ENCODE results near the gene DGKQ. TPM values are rescaled to one million over a fixed set of nuclear protein-coding genes. Genes with fewer than 3 reads are reported as not detected.

The DGKQ gene
- total and polyA plus RNA-seq, 10 donors, result 6.3 to 26.3 (median 16.1) TPM

GRCh38 chr4:995311-996026 is 22.1 kb upstream of the DGKQ start:
- WGBS, 5 donors, result 83 to 93% (median 92%) methylated on average over 19 to 23 of the region's 23 CpGs
- no peak overlapping the region for H3K4me3 ChIP-seq
- DNase-seq, result no peak

GRCh38 chr4:993111-994029 is 20.0 kb upstream of the DGKQ start, which contains the start of gene SLC26A1:
TSS of gene SLC26A1 (minus strand) at chr4:993404. CDS start at chr4:991703, 1,701 bp downstream.
- no peak for DNase-seq
- peak within 1 kb of the TSS in 4 of 8 donors; percentile 5 to 52 (median 24) for H3K4me3 ChIP-seq
- intact Hi-C loops (cut with DNase I; ENCODE audit: low total_unique reads), result no loop called here

More at GRCh38 chr4:995311-996026, 22.1 kb upstream of the DGKQ start:
- H3K27ac ChIP-seq, result no peak overlapping the region
- H3K36me3 ChIP-seq, result peaks cover 0 to 17% (median 6%) of the 10 kb centered on the region in 6 donors
- peaks cover 0 to 56% (median 39%) of the 10 kb centered on the region in 6 donors for H3K4me1 ChIP-seq
- TF ChIP-seq POLR2A (IDR thresholded peaks at IDR 0.05) (no peak), CTCF (IDR thresholded peaks at IDR 0.05 in 8 of 11, conservative IDR thresholded peaks at IDR 0.05 in 3 of 11) (no peak), POLR2AphosphoS5 (IDR thresholded peaks at IDR 0.05) (no peak)
- peaks cover 0 to 47% (median 29%) of the 10 kb centered on the region in 7 donors for H3K27me3 ChIP-seq (replicated peaks in 1 of 7)
- intact Hi-C loops (cut with DNase I; ENCODE audit: low total_unique reads), result no loop called here
- H3K9me3 ChIP-seq, result no peaks in the 10 kb centered on the region

GRCh38 chr4:992297-993110 is 19.1 kb upstream of the DGKQ start:
- H3K9me3 ChIP-seq, result no peaks in the 10 kb centered on the region
- TF ChIP-seq POLR2A (IDR thresholded peaks at IDR 0.05) (no peak), CTCF (IDR thresholded peaks at IDR 0.05 in 8 of 11, conservative IDR thresholded peaks at IDR 0.05 in 3 of 11) (no peak), POLR2AphosphoS5 (IDR thresholded peaks at IDR 0.05) (peak; percentile 70 to 84 (median 82))
- DNase-seq, result no peak
- H3K36me3 ChIP-seq, result peaks cover 0 to 33% (median 16%) of the 10 kb centered on the region in 6 donors
- peak overlapping the region in 4 of 8 donors; percentile 5 to 52 (median 24) for H3K4me3 ChIP-seq
- H3K27me3 ChIP-seq (replicated peaks in 1 of 7), result peaks cover 0 to 20% (median 13%) of the 10 kb centered on the region in 7 donors
- intact Hi-C loops (cut with DNase I; ENCODE audit: low total_unique reads), result no loop called here
- H3K4me1 ChIP-seq, result peaks cover 6 to 53% (median 38%) of the 10 kb centered on the region in 6 donors
- peak overlapping the region in 7 of 8 donors; percentile 44 to 79 (median 60) for H3K27ac ChIP-seq
- 59 to 91% (median 74%) methylated on average over 5 to 25 of the region's 25 CpGs for WGBS, 5 donors

More at GRCh38 chr4:993111-994029, 20.0 kb upstream of the DGKQ start, which contains the start of gene SLC26A1:
- H3K4me1 ChIP-seq, result peaks cover 0 to 53% (median 38%) of the 10 kb centered on the region in 6 donors
- peaks cover 0 to 33% (median 16%) of the 10 kb centered on the region in 6 donors for H3K36me3 ChIP-seq
- H3K27ac ChIP-seq, result peak within 1 kb of the TSS in 7 of 8 donors; percentile 44 to 79 (median 60)
- H3K27me3 ChIP-seq (replicated peaks in 1 of 7), result peaks cover 0 to 28% (median 21%) of the 10 kb centered on the region in 7 donors
- 87 to 91% (median 89%) methylated on average over 16 to 37 of the region's 37 CpGs for WGBS, 5 donors
- no peaks in the 10 kb centered on the region for H3K9me3 ChIP-seq
- TF ChIP-seq CTCF (IDR thresholded peaks at IDR 0.05 in 8 of 11, conservative IDR thresholded peaks at IDR 0.05 in 3 of 11), result no peak
- TF ChIP-seq POLR2AphosphoS5 (IDR thresholded peaks at IDR 0.05), result peak in 1 of 3 donors; percentile 19

Measured in spleen (tissue), 11 donors.